Vagina (tissue), 2 donors: ENCODE results near the gene CFD. TPM values are rescaled to one million over a fixed set of nuclear protein-coding genes. Genes with fewer than 3 reads are reported as not detected.
A peak's percentile ranks its signal among the peaks of the same experiment; 100 is the strongest.

Experiments
- DNase-seq, 2 donors: peaks; one replicate each; pipeline ENCODE4 v3.0.0-alpha.2; 2017; ENCODE audit errors: extremely low spot score in 2 of 2
- H3K27ac ChIP-seq: fragments of 200-600 bp; sonication (generic); one replicate; pipeline ENCODE4 v1.5.1; 2019
- H3K27me3 ChIP-seq: fragments of 200-600 bp; sonication (generic); one replicate; pipeline ENCODE4 v1.5.1; 2019
- H3K36me3 ChIP-seq, 2 donors: fragments of 200-600 bp; sonication (generic); one replicate each; pipeline ENCODE4 v1.5.1; 2017 to 2019
- H3K4me1 ChIP-seq: fragments of 200-600 bp; sonication (generic); one replicate; pipeline ENCODE4 v1.5.1; 2019
- H3K4me3 ChIP-seq, 2 donors: fragments of 200-600 bp; sonication (generic); 1 replicate in 1 of 2; 2 replicates in 1 of 2; pipeline ENCODE4 v1.5.1; 2016 to 2019
- H3K9me3 ChIP-seq: fragments of 200-600 bp; sonication (generic); one replicate; pipeline ENCODE4 v1.5.1; 2019
- POLR2A ChIP-seq, 2 donors: fragments of 450-650 bp; IDR thresholded peaks; one replicate each; pipeline ENCODE4 v1.6.1; 2017; ENCODE audit warnings: antibody characterized with exemption in 2 of 2, mild to moderate bottlenecking in 2 of 2, moderate library complexity in 2 of 2
- POLR2AphosphoS5 ChIP-seq, 2 donors: sonication (generic); formaldehyde crosslinking; IDR thresholded peaks; one replicate each; pipeline ENCODE4 v1.9.0; 2017; ENCODE audit warnings: antibody characterized with exemption in 2 of 2, mild to moderate bottlenecking in 2 of 2, low read depth in 1 of 2; ENCODE audit not compliant: insufficient read depth in 1 of 2
- intact Hi-C: fragments of 100-400 bp; cut with DNase I; formaldehyde crosslinking; loops from one replicate; pipeline ENCODE4 v1.15.1; 2023
- total RNA-seq: library from RNA; depleted of rRNA; stranded (reverse); fragments of >200 nt; gene quantifications from one replicate; pipeline ENCODE4 v1.2.3, GENCODE V29; 2016
- TF ChIP-seq, protein P1 (sequence below), 3 experiments: fragments of 450-650 bp in 2 of 3; fragments of 200-600 bp in 1 of 3; sonication (generic) in 1 of 3; IDR thresholded peaks; one replicate each; pipeline ENCODE4 v1.5.1; 2017 to 2019; ENCODE audit warnings: antibody characterized with exemption in 3 of 3, mild to moderate bottlenecking in 2 of 3, moderate library complexity in 2 of 3

Gene CFD
- total RNA-seq, 1 donor from 2014 or later: 2,325 TPM

GRCh38 chr19:821825-822503 is 37.5 kb upstream of the CFD start, which contains the start of gene PLPPR3:
PLPPR3 (minus strand) TSS chr19:821955; CDS start chr19:821559, 396 bp downstream.
- TF ChIP-seq, protein P1, sequence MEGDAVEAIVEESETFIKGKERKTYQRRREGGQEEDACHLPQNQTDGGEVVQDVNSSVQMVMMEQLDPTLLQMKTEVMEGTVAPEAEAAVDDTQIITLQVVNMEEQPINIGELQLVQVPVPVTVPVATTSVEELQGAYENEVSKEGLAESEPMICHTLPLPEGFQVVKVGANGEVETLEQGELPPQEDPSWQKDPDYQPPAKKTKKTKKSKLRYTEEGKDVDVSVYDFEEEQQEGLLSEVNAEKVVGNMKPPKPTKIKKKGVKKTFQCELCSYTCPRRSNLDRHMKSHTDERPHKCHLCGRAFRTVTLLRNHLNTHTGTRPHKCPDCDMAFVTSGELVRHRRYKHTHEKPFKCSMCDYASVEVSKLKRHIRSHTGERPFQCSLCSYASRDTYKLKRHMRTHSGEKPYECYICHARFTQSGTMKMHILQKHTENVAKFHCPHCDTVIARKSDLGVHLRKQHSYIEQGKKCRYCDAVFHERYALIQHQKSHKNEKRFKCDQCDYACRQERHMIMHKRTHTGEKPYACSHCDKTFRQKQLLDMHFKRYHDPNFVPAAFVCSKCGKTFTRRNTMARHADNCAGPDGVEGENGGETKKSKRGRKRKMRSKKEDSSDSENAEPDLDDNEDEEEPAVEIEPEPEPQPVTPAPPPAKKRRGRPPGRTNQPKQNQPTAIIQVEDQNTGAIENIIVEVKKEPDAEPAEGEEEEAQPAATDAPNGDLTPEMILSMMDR (IDR thresholded peaks at IDR 0.05): no peak
- TF ChIP-seq POLR2AphosphoS5 (IDR thresholded peaks at IDR 0.05; ENCODE audit: insufficient read depth in 1 of 2, low read depth in 1 of 2) (no peak), POLR2A (IDR thresholded peaks at IDR 0.05) (no peak)
- intact Hi-C loops: no loop called here

DNA sequence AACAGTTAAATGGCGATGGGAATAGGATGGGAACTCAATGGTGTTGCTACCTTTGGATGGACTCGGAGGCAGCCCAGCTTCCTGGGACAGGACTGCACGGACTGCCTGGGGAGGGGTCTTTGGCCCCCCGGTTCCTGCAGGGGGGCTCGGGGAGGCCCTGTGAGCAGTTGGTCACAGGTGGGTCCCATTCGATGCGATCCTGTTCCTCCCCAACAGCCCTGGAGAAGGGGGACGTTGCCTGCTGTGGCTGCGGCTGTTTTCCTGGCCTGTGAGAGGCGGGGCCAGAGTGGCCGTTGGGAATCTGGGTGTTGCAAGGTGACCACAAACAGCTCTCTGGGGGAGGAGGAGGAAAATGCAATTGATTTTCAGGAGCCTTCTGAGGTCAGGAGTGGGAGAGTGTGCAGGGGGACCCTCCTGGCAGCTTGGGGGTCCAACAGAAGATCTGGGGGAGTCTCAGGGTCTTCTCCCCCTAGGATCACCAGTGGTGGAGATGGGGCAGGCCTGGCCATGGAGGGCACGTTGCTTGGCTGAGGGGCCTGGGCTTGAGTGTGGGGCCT is 35.8 kb upstream of the CFD start:
- Histone ChIP-seq H3K4me3 (no peak overlapping the region), H3K36me3 (no peaks in the 10 kb centered on the region), H3K9me3 (no peaks in the 10 kb centered on the region), H3K27me3 (peaks cover 19% of the 10 kb centered on the region), H3K4me1 (peaks cover 17% of the 10 kb centered on the region), H3K27ac (no peak overlapping the region)
- intact Hi-C loops: no loop called here
- no peak for TF ChIP-seq POLR2AphosphoS5 (IDR thresholded peaks at IDR 0.05; ENCODE audit: insufficient read depth in 1 of 2, low read depth in 1 of 2)
- TF ChIP-seq, protein P1 (IDR thresholded peaks at IDR 0.05): no peak
- TF ChIP-seq POLR2A (IDR thresholded peaks at IDR 0.05): no peak
- no peak for DNase-seq

More at GRCh38 chr19:821825-822503, 37.5 kb upstream of the CFD start, which contains the start of gene PLPPR3:
- H3K27me3 ChIP-seq: peaks cover 19% of the 10 kb centered on the region
- no peak for DNase-seq
- H3K27ac ChIP-seq: no peak within 1 kb of the TSS
- H3K9me3 ChIP-seq: no peaks in the 10 kb centered on the region
- H3K36me3 ChIP-seq: no peaks in the 10 kb centered on the region
- H3K4me3 ChIP-seq: peak within 1 kb of the TSS; percentile 24 to 44
- H3K4me1 ChIP-seq: peaks cover 17% of the 10 kb centered on the region

GRCh38 chr19:824885-825284 is 34.6 kb upstream of the CFD start:
- no peaks in the 10 kb centered on the region for H3K36me3 ChIP-seq
- no peak overlapping the region for H3K27ac ChIP-seq
- DNase-seq: no peak
- H3K4me1 ChIP-seq: peaks cover 17% of the 10 kb centered on the region
- intact Hi-C loops: no loop called here
- no peaks in the 10 kb centered on the region for H3K9me3 ChIP-seq
- peaks cover 19% of the 10 kb centered on the region for H3K27me3 ChIP-seq
- TF ChIP-seq POLR2AphosphoS5 (IDR thresholded peaks at IDR 0.05; ENCODE audit: insufficient read depth in 1 of 2, low read depth in 1 of 2) (no peak), POLR2A (IDR thresholded peaks at IDR 0.05) (no peak)
- TF ChIP-seq, protein P1 (IDR thresholded peaks at IDR 0.05): no peak
- no peak overlapping the region for H3K4me3 ChIP-seq

- no peak for DNase-seq
- Histone ChIP-seq H3K27me3 (peaks cover 18% of the 10 kb centered on the region), H3K4me3 (no peak overlapping the region), H3K36me3 (no peaks in the 10 kb centered on the region), H3K9me3 (no peaks in the 10 kb centered on the region), H3K27ac (no peak overlapping the region), H3K4me1 (peaks cover 15% of the 10 kb centered on the region)
- TF ChIP-seq POLR2A (IDR thresholded peaks at IDR 0.05): no peak
- intact Hi-C loops: no loop called here
Observed at GRCh38 chr19:825897-826644, 33.4 kb upstream of the CFD start.

- H3K36me3 ChIP-seq: no peaks in the 10 kb centered on the region
- peaks cover 3% of the 10 kb centered on the region for H3K4me1 ChIP-seq
- H3K27ac ChIP-seq: no peak overlapping the region
- H3K27me3 ChIP-seq: peaks cover 6% of the 10 kb centered on the region
- DNase-seq: no peak
- intact Hi-C loops: no loop called here
- H3K4me3 ChIP-seq: no peak overlapping the region
- no peaks in the 10 kb centered on the region for H3K9me3 ChIP-seq
- TF ChIP-seq, protein P1 (IDR thresholded peaks at IDR 0.05): no peak
- TF ChIP-seq POLR2AphosphoS5 (IDR thresholded peaks at IDR 0.05; ENCODE audit: insufficient read depth in 1 of 2, low read depth in 1 of 2): no peak
- no peak for TF ChIP-seq POLR2A (IDR thresholded peaks at IDR 0.05)
Observed at GRCh38 chr19:827314-827709, 32.2 kb upstream of the CFD start.
